Subcutaneous abdominal adipose tissue (tissue), 5 donors: Measurements from ENCODE around the gene CTDNEP1.

ENCODE experiments used
- H3K27ac ChIP-seq: one replicate; pipeline ENCODE4 v1.7.0; 2013; ENCODE audit warnings: low read depth, mild to moderate bottlenecking, inconsistent platforms, low read length, moderate library complexity
- H3K27me3 ChIP-seq, 5 donors: one replicate each; pipeline ENCODE4 v1.7.0; 2013; ENCODE audit warnings: low read length in 5 of 5, inconsistent platforms in 1 of 5; ENCODE audit not compliant: control insufficient read depth in 5 of 5, insufficient read depth in 4 of 5
- H3K36me3 ChIP-seq, 5 donors: one replicate each; pipeline ENCODE4 v1.7.0; 2013; ENCODE audit warnings: low read length in 5 of 5; ENCODE audit not compliant: control insufficient read depth in 5 of 5, insufficient read depth in 5 of 5
- H3K4me1 ChIP-seq, 5 donors: one replicate each; pipeline ENCODE4 v1.7.0; 2013; ENCODE audit warnings: low read length in 5 of 5, mild to moderate bottlenecking in 3 of 5, moderate library complexity in 1 of 5; ENCODE audit not compliant: control insufficient read depth in 5 of 5, insufficient read depth in 5 of 5
- H3K4me3 ChIP-seq, 5 donors: one replicate each; pipeline ENCODE4 v1.7.0; 2013; ENCODE audit warnings: low read length in 5 of 5, low read depth in 1 of 5
- H3K9ac ChIP-seq, 5 donors: one replicate each; pipeline ENCODE4 v1.7.0; 2013; ENCODE audit warnings: low read length in 5 of 5, mild to moderate bottlenecking in 4 of 5, moderate library complexity in 3 of 5
- H3K9me3 ChIP-seq, 5 donors: one replicate each; pipeline ENCODE4 v1.7.0; 2013; ENCODE audit warnings: low read length in 5 of 5; ENCODE audit not compliant: control insufficient read depth in 5 of 5
- donor health status: healthy.
- donor health status: healthy.
- donor health status: healthy.
- donor health status: healthy.
- donor health status: healthy.

The CTDNEP1 gene

GRCh38 chr17:7241090-7241733, 10.3 kb downstream of the CTDNEP1 start:
- peaks cover 0 to 39% (median 32%) of the 10 kb centered on the region in 5 donors for H3K36me3 ChIP-seq

GRCh38 chr17:7240375-7240774, 11.2 kb downstream of the CTDNEP1 start:
- H3K4me1 ChIP-seq = peaks cover 14 to 51% (median 40%) of the 10 kb centered on the region in 5 donors
- no peaks in the 10 kb centered on the region for H3K9me3 ChIP-seq
- H3K9ac ChIP-seq = peak overlapping the region in 3 of 5 donors; percentile 50 to 96 (median 95)
- no peaks in the 10 kb centered on the region for H3K27me3 ChIP-seq
- peak overlapping the region; percentile 99 for H3K27ac ChIP-seq
- peaks cover 0 to 40% (median 34%) of the 10 kb centered on the region in 5 donors for H3K36me3 ChIP-seq
- peak overlapping the region; percentile 94 to 98 (median 96) for H3K4me3 ChIP-seq

More at GRCh38 chr17:7241090-7241733, 10.3 kb downstream of the CTDNEP1 start:
- no peaks in the 10 kb centered on the region for H3K27me3 ChIP-seq
- H3K4me3 ChIP-seq = peak overlapping the region; percentile 94 to 98 (median 96)
- peak overlapping the region; percentile 99 for H3K27ac ChIP-seq
- no peaks in the 10 kb centered on the region for H3K9me3 ChIP-seq
- H3K4me1 ChIP-seq = peaks cover 14 to 49% (median 39%) of the 10 kb centered on the region in 5 donors
- H3K9ac ChIP-seq = peak overlapping the region; percentile 94 to 98 (median 96)

GRCh38 chr17:7239091-7240027, 12.2 kb downstream of the CTDNEP1 start, which contains the start of gene PHF23:
Gene PHF23 (minus strand): TSS chr17:7239457. CDS start chr17:7239279, 178 bp downstream.
- H3K9me3 ChIP-seq = no peaks in the 10 kb centered on the region
- H3K27me3 ChIP-seq = no peaks in the 10 kb centered on the region
- H3K4me1 ChIP-seq = peaks cover 14 to 61% (median 50%) of the 10 kb centered on the region in 5 donors
- H3K36me3 ChIP-seq = peaks cover 0 to 38% (median 31%) of the 10 kb centered on the region in 5 donors
- peak within 1 kb of the TSS; percentile 99 for H3K27ac ChIP-seq
- H3K4me3 ChIP-seq = peak within 1 kb of the TSS; percentile 88 to 96 (median 93)
- peak within 1 kb of the TSS; percentile 87 to 97 (median 92) for H3K9ac ChIP-seq

GRCh38 chr17:7238420-7239090, 13.0 kb downstream of the CTDNEP1 start:
- peak overlapping the region; percentile 87 to 97 (median 92) for H3K9ac ChIP-seq
- peak overlapping the region; percentile 99 for H3K27ac ChIP-seq
- H3K27me3 ChIP-seq = no peaks in the 10 kb centered on the region
- H3K4me1 ChIP-seq = peaks cover 14 to 66% (median 54%) of the 10 kb centered on the region in 5 donors
- H3K36me3 ChIP-seq = peaks cover 0 to 30% (median 25%) of the 10 kb centered on the region in 5 donors
- H3K9me3 ChIP-seq = no peaks in the 10 kb centered on the region
- H3K4me3 ChIP-seq = peak overlapping the region; percentile 88 to 93 (median 89)

GRCh38 chr17:7237761-7238419, 13.6 kb downstream of the CTDNEP1 start:
- Histone ChIP-seq H3K36me3 (peaks cover 0 to 30% (median 25%) of the 10 kb centered on the region in 5 donors), H3K4me1 (peaks cover 16 to 67% (median 55%) of the 10 kb centered on the region in 5 donors)

GRCh38 chr17:7237266-7237760, 14.2 kb downstream of the CTDNEP1 start:
- Histone ChIP-seq H3K27me3 (no peaks in the 10 kb centered on the region), H3K9ac (peak overlapping the region; percentile 26 to 77 (median 60)), H3K36me3 (peaks cover 0 to 30% (median 25%) of the 10 kb centered on the region in 5 donors), H3K4me3 (peak overlapping the region; percentile 59 to 93 (median 88)), H3K27ac (peak overlapping the region; percentile 92), H3K9me3 (no peaks in the 10 kb centered on the region), H3K4me1 (peaks cover 16 to 69% (median 60%) of the 10 kb centered on the region in 5 donors)

More at GRCh38 chr17:7237761-7238419, 13.6 kb downstream of the CTDNEP1 start:
- no peaks in the 10 kb centered on the region for H3K27me3 ChIP-seq
- H3K9me3 ChIP-seq = no peaks in the 10 kb centered on the region
- peak overlapping the region in 4 of 5 donors; percentile 26 to 77 (median 65) for H3K9ac ChIP-seq
- H3K4me3 ChIP-seq = peak overlapping the region; percentile 66 to 93 (median 88)
- peak overlapping the region; percentile 92 for H3K27ac ChIP-seq

- Histone ChIP-seq H3K27me3 (no peaks in the 10 kb centered on the region), H3K9ac (peak overlapping the region in 2 of 5 donors; percentile 60 to 70), H3K4me1 (peaks cover 16 to 70% (median 62%) of the 10 kb centered on the region in 5 donors), H3K27ac (peak overlapping the region; percentile 92), H3K36me3 (peaks cover 0 to 30% (median 25%) of the 10 kb centered on the region in 5 donors), H3K9me3 (no peaks in the 10 kb centered on the region), H3K4me3 (no peak overlapping the region)
Observed at GRCh38 chr17:7236808-7237207, 14.7 kb downstream of the CTDNEP1 start.

GRCh38 chr17:7235693-7236665, 15.6 kb downstream of the CTDNEP1 start:
- no peaks in the 10 kb centered on the region for H3K27me3 ChIP-seq
- no peaks in the 10 kb centered on the region for H3K9me3 ChIP-seq
- no peak overlapping the region for H3K4me3 ChIP-seq
- peaks cover 11 to 64% (median 55%) of the 10 kb centered on the region in 5 donors for H3K4me1 ChIP-seq
- H3K9ac ChIP-seq = no peak overlapping the region
- H3K36me3 ChIP-seq = peaks cover 0 to 28% (median 25%) of the 10 kb centered on the region in 5 donors
- peak overlapping the region; percentile 92 for H3K27ac ChIP-seq
